ENCODE results near the gene VSIG10L.

The VSIG10L gene

GRCh38 chr19:51301266-51301665 is 40.7 kb downstream of the VSIG10L start:
- Histone ChIP-seq H3K4me2 (ENCODE audit: low read length) (no peak overlapping the region), H3K9me3 (ENCODE audit: low read length) (no peaks in the 10 kb centered on the region), H2AFZ (ENCODE audit: low read length) (no peak overlapping the region), H3K4me3 (ENCODE audit: low read depth, low read length, poor library complexity, severe bottlenecking) (no peak overlapping the region), H3K36me3 (ENCODE audit: insufficient read depth, low read length) (no peaks in the 10 kb centered on the region), H3F3A (ENCODE audit: insufficient read depth, low read length) (no peaks in the 10 kb centered on the region), H3K27me3 (ENCODE audit: insufficient read depth, low read length) (0 out of 2 replicates have a peak, but pooled peaks cover 3% of the 10 kb centered on the region), H3K9ac (ENCODE audit: low read length) (no peak overlapping the region), H3K79me2 (ENCODE audit: insufficient read depth, low read length) (no peaks in the 10 kb centered on the region), H3K4me1 (ENCODE audit: insufficient read depth, low read length, severe bottlenecking) (no peaks in the 10 kb centered on the region), H3K9me2 (ENCODE audit: low read depth, low read length) (no peaks in the 10 kb centered on the region), H3K27ac (ENCODE audit: low read depth, low read length, poor library complexity, severe bottlenecking) (no peak overlapping the region), H4K20me1 (ENCODE audit: insufficient read depth, low read length) (no peaks in the 10 kb centered on the region)
- TF ChIP-seq EZH2 (IDR thresholded peaks at IDR 0.05; ENCODE audit: borderline replicate concordance, low read length) = no peak
- TF ChIP-seq, protein P1, sequence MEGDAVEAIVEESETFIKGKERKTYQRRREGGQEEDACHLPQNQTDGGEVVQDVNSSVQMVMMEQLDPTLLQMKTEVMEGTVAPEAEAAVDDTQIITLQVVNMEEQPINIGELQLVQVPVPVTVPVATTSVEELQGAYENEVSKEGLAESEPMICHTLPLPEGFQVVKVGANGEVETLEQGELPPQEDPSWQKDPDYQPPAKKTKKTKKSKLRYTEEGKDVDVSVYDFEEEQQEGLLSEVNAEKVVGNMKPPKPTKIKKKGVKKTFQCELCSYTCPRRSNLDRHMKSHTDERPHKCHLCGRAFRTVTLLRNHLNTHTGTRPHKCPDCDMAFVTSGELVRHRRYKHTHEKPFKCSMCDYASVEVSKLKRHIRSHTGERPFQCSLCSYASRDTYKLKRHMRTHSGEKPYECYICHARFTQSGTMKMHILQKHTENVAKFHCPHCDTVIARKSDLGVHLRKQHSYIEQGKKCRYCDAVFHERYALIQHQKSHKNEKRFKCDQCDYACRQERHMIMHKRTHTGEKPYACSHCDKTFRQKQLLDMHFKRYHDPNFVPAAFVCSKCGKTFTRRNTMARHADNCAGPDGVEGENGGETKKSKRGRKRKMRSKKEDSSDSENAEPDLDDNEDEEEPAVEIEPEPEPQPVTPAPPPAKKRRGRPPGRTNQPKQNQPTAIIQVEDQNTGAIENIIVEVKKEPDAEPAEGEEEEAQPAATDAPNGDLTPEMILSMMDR (IDR thresholded peaks at IDR 0.05; ENCODE audit: low read length) = no peak

DNA sequence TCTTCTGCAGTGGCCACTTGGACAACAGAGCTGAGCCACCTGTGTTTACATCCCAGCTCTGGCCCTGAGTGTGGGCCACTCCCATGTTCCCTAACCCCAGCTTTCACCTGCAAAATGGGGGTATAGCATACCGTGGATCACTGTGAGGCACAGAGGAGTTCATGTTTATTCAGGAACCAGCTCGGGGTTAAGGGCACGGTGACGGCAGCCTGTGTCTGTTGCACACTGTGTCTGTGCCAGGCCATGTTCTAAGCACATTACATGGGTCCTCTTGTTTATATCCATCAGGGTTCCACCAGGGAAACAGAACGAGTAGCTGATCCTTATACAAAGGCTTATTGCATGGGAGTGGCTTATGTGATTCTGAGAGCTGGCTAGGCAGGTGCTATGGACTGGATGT is 44.5 kb downstream of the VSIG10L start:
- no peak overlapping the region for H3K4me2 ChIP-seq (ENCODE audit: low read length)
- TF ChIP-seq EZH2 (IDR thresholded peaks at IDR 0.05; ENCODE audit: borderline replicate concordance, low read length) = no peak
- TF ChIP-seq, protein P1 (IDR thresholded peaks at IDR 0.05; ENCODE audit: low read length) = no peak
- no peaks in the 10 kb centered on the region for H3K9me3 ChIP-seq (ENCODE audit: low read length)
- H3K79me2 ChIP-seq (ENCODE audit: insufficient read depth, low read length) = no peaks in the 10 kb centered on the region
- H3K9me2 ChIP-seq (ENCODE audit: low read depth, low read length) = no peaks in the 10 kb centered on the region
- no peaks in the 10 kb centered on the region for H3K4me1 ChIP-seq (ENCODE audit: insufficient read depth, low read length, severe bottlenecking)
- H3K27ac ChIP-seq (ENCODE audit: low read depth, low read length, poor library complexity, severe bottlenecking) = no peak overlapping the region
- H3K27me3 ChIP-seq (ENCODE audit: insufficient read depth, low read length) = peaks cover 9% of the 10 kb centered on the region; the same call in 1 of the 2 replicates
- no peak overlapping the region for H2AFZ ChIP-seq (ENCODE audit: low read length)
- H3K4me3 ChIP-seq (ENCODE audit: low read depth, low read length, poor library complexity, severe bottlenecking) = no peak overlapping the region
- no peaks in the 10 kb centered on the region for H3K36me3 ChIP-seq (ENCODE audit: insufficient read depth, low read length)
- H3F3A ChIP-seq (ENCODE audit: insufficient read depth, low read length) = no peaks in the 10 kb centered on the region
- no peaks in the 10 kb centered on the region for H4K20me1 ChIP-seq (ENCODE audit: insufficient read depth, low read length)
- H3K9ac ChIP-seq (ENCODE audit: low read length) = no peak overlapping the region

- Histone ChIP-seq H3K4me2 (ENCODE audit: low read length) (no peak overlapping the region), H3F3A (ENCODE audit: insufficient read depth, low read length) (no peaks in the 10 kb centered on the region), H3K9me3 (ENCODE audit: low read length) (no peaks in the 10 kb centered on the region), H3K27ac (ENCODE audit: low read depth, low read length, poor library complexity, severe bottlenecking) (no peak overlapping the region), H3K9me2 (ENCODE audit: low read depth, low read length) (no peaks in the 10 kb centered on the region), H2AFZ (ENCODE audit: low read length) (no peak overlapping the region), H3K4me1 (ENCODE audit: insufficient read depth, low read length, severe bottlenecking) (no peaks in the 10 kb centered on the region), H3K79me2 (ENCODE audit: insufficient read depth, low read length) (no peaks in the 10 kb centered on the region), H3K9ac (ENCODE audit: low read length) (no peak overlapping the region), H3K36me3 (ENCODE audit: insufficient read depth, low read length) (no peaks in the 10 kb centered on the region), H3K27me3 (ENCODE audit: insufficient read depth, low read length) (peaks cover 9% of the 10 kb centered on the region; the same call in 1 of the 2 replicates), H3K4me3 (ENCODE audit: low read depth, low read length, poor library complexity, severe bottlenecking) (no peak overlapping the region), H4K20me1 (ENCODE audit: insufficient read depth, low read length) (no peaks in the 10 kb centered on the region)
- TF ChIP-seq, protein P1 (IDR thresholded peaks at IDR 0.05; ENCODE audit: low read length) = no peak
- TF ChIP-seq EZH2 (IDR thresholded peaks at IDR 0.05; ENCODE audit: borderline replicate concordance, low read length) = no peak
These were observed 45.4 kb downstream of the VSIG10L start for GRCh38 chr19:51296336-51297093.

Measured in OCI-LY1 (cell line).